Brain microvascular endothelial cell (primary cell): ENCODE data around the gene ZNF518A.

Experiments
- DNase-seq: peaks from one replicate; pipeline ENCODE4 v3.0.0-alpha.2; 2020
- H3K27ac ChIP-seq: fragments of 250-450 bp; sonication (Bioruptor Pico); 2 replicates; pipeline ENCODE4 v1.5.1; 2020; ENCODE audit warnings: mild to moderate bottlenecking, moderate library complexity
- H3K27me3 ChIP-seq: fragments of 250-450 bp; sonication (Bioruptor Pico); replicated peaks from 2 replicates; pipeline ENCODE4 v1.5.1; 2020; ENCODE audit warnings: mild to moderate bottlenecking
- H3K36me3 ChIP-seq: fragments of 250-450 bp; sonication (Bioruptor Pico); replicated peaks from 2 replicates; pipeline ENCODE4 v1.5.1; 2020; ENCODE audit warnings: mild to moderate bottlenecking
- H3K4me3 ChIP-seq: 2 replicates; pipeline ENCODE4 v1.5.1; 2011; ENCODE audit warnings: low read depth, mild to moderate bottlenecking, control low read depth, low read length, moderate library complexity
- in situ Hi-C: cut with HindIII; loops from 2 replicates; pipeline ENCODE4 v1.10.0; 2017; ENCODE audit warnings: low sequenced_read_pairs, low pct_ligation_motif_present
- TF ChIP-seq, protein P1 (sequence below): IDR thresholded peaks from 2 replicates; pipeline ENCODE4 v1.5.1; 2011; ENCODE audit warnings: low read depth, mild to moderate bottlenecking, moderate library complexity, low read length, control low read depth, inconsistent platforms; ENCODE audit errors: missing control alignments

ZNF518A gene

GRCh38 chr10:96124230-96125141 lies 5.6 kb upstream of the ZNF518A start:
- Histone ChIP-seq H3K27ac (no peak overlapping the region), H3K36me3 (no peaks in the 10 kb centered on the region), H3K4me3 (peak overlapping the region; percentile 41), H3K27me3 (no peaks in the 10 kb centered on the region)
- peak; percentile 29 for DNase-seq
- in situ Hi-C loops: no loop called here
- TF ChIP-seq, protein P1, sequence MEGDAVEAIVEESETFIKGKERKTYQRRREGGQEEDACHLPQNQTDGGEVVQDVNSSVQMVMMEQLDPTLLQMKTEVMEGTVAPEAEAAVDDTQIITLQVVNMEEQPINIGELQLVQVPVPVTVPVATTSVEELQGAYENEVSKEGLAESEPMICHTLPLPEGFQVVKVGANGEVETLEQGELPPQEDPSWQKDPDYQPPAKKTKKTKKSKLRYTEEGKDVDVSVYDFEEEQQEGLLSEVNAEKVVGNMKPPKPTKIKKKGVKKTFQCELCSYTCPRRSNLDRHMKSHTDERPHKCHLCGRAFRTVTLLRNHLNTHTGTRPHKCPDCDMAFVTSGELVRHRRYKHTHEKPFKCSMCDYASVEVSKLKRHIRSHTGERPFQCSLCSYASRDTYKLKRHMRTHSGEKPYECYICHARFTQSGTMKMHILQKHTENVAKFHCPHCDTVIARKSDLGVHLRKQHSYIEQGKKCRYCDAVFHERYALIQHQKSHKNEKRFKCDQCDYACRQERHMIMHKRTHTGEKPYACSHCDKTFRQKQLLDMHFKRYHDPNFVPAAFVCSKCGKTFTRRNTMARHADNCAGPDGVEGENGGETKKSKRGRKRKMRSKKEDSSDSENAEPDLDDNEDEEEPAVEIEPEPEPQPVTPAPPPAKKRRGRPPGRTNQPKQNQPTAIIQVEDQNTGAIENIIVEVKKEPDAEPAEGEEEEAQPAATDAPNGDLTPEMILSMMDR: no peak

DNA sequence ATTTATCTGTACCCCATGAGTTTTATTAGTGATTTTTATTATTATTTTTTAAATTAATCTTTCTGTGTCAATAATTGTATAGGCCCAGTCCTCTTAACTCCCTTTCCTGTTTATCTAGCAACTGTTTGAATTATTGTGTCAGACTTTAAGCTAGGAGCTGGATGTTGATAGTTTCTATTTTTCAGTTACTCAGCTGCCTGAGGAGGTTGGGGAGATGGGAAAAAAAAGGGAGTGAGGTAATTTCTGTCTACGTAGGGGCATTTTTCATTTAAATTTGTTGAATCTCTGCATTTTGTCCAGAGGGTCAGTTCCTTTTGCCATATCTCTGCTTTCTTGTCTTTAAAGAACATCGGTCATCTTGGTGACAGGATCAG lies 5.0 kb upstream of the ZNF518A start:
- no peak for DNase-seq
- Histone ChIP-seq H3K36me3 (no peaks in the 10 kb centered on the region), H3K27me3 (no peaks in the 10 kb centered on the region), H3K4me3 (no peak overlapping the region), H3K27ac (no peak overlapping the region)
- in situ Hi-C loops: no loop called here
- TF ChIP-seq, protein P1: no peak

DNA sequence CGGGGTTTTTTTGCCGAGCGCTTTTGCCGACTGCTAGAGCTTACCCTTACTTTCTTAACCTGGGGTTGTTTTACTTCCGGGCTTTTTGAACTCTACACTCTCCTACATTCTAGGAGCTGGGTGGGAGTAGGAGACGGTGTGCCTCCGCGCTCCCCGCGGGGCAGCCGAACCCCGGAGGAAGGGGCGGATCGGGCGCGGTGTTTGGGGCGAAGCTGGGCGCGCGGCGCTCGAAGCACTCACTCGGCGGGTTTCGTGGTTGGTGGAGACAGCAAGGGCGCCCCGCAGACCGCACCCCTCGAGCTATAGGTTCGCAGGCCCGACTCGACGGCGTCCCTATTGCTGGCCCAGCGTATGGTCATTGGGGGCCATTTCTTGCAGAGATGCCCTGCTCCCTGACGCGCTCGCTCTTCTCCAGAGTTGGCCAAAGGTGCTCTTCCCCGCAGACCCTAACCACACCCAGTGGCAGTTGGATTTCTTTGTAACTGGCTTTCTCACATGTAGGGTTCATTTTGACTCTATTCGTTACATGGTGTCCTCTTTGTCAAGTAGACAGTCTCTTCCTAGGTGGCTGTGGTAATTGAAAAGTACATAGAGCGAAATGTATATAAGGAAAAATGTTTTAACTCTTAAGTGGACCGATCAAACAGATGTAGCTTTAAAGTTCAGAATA lies 364 bp downstream of the ZNF518A start:
- DNase-seq: peak; percentile 57
- peak overlapping the region; percentile 96 for H3K27ac ChIP-seq
- in situ Hi-C loops: no loop called here
- TF ChIP-seq, protein P1: no peak
- H3K36me3 ChIP-seq: no peaks in the 10 kb centered on the region
- H3K4me3 ChIP-seq: peak overlapping the region; percentile 80
- H3K27me3 ChIP-seq: no peaks in the 10 kb centered on the region

DNA sequence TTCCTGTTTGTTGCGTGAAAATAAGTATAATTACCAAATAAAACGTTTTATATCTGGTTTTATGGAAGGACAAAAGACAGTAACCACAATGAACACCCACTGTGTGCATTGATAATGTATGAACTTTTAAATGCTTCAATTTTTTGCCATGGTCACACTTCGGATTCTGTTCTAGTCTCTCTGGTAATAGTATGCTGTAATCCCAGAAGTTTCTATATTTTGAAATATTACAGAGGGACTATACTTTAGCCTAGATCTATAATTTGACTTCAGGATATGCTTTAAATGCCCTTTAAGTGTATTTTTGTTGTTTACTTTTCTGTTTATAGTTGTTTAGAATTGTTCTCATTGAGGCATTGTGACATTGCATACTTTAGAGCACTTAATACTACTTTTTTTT lies 1.5 kb downstream of the ZNF518A start:
- in situ Hi-C loops: no loop called here
- Histone ChIP-seq H3K27me3 (no peaks in the 10 kb centered on the region), H3K36me3 (no peaks in the 10 kb centered on the region), H3K4me3 (no peak overlapping the region), H3K27ac (no peak overlapping the region)
- TF ChIP-seq, protein P1: no peak
- no peak for DNase-seq

- TF ChIP-seq, protein P1: no peak
- DNase-seq: peak; percentile 12
- no peaks in the 10 kb centered on the region for H3K27me3 ChIP-seq
- H3K36me3 ChIP-seq: no peaks in the 10 kb centered on the region
- H3K4me3 ChIP-seq: no peak overlapping the region
- peak overlapping the region; percentile 32 for H3K27ac ChIP-seq
- in situ Hi-C loops: no loop called here
Measured at GRCh38 chr10:96133135-96133534, 3.0 kb downstream of the ZNF518A start.
